ENCODE data around the gene EXOC3.

EXOC3 gene

DNA sequence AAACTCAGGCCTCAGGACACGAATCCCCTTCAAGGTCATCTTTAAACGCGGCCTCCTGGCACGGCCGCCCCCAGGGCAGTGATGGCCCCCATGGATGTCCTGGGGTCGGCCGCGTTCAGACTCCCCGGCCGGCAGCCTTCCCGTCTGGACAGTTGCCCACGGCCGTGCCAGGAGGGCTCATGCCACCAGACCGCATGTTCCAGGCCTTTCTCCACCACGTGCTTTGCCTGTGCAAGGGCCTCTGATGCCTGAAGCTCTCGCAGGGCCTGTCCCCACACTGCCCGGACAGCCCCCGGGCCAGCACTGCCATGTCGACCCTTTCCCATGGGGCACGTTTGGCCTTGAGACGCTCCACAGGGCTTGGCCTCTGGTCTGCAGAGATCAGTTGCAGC lies 46.7 kb downstream of the EXOC3 start:
- DNase-seq = no peak

DNA sequence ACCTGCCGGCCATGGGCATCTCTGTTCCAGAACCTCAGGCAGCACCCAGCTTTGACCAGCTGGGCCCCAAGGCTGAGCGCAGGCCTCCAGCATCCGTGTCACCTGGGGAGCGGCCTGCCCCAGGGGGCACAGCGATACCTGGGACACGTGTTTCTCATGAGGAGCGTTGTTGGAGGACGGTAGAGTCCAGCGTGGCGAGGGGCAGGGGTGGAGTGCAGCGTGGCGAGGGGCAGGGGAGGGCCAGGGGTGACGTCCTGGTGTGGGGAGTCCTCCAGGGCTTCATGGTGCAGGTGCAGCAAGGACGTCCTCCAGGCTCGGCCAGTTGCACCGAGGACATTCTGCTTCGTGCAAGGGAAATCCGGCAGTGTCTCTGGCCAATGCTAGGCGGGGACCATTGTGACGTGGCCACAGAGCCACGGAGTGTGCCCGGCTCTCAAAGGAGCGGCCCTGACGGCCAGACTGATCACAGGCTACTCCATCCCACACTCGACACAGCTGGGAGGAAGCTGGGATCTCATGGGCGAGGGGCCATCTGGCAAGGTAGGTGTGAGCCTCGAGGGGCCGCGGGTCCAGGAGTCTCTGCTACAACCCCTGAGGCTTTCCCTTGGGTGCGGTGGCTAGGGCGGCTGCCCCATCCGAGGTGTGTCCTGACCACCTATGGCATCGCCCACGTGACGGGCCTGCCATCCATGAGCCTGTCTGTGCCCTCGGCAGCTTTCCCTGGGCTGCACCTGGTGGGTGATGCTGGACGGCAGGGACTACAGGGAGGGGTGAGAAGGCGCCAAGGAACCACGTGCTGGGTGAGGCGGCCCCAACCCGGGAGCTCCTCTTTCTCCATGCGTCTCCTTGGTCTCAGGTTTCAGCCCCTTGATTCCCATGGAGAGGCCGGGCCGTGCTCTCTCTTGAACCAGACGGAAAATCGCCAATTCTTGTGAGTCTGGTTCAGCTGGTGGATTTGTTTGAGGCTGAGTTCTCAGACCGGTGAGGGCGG lies 47.4 kb downstream of the EXOC3 start:
- DNase-seq = no peak

DNA sequence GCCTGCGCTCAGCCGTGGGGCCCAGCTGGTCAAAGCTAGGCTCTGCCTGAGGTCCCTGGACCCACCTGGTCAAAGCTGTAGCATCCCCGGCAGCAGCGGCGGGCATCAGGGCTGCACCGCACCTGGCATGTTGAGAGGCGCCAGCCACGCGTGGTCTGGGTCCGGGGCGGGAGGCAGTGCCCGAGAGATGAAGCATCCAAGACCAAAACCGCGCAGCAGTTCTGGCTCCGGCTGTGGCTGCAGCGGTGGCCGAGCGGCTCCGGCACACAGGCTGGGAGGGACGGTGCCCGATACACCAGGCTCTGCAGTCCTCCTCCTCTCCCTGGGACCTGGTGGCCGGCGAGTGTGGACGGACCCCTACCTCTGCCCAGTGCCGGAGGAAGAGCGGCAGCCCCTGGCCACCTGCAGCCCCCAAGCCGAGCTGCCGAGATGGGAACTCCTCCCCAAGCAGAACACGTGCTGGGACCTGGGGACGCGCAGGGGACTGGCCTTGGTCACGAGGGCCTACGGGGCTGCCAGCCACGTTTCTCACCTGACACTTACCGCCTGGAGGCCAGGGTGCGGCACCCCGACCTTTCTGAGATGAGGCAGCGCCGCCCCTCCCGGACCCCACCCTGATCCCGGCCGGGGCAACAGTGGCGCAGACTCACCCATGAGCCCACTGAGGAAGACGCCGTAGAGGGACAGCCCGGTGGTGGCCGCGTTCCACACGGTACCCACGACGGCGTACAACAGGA lies 48.3 kb downstream of the EXOC3 start:
- no peak for DNase-seq

DNA sequence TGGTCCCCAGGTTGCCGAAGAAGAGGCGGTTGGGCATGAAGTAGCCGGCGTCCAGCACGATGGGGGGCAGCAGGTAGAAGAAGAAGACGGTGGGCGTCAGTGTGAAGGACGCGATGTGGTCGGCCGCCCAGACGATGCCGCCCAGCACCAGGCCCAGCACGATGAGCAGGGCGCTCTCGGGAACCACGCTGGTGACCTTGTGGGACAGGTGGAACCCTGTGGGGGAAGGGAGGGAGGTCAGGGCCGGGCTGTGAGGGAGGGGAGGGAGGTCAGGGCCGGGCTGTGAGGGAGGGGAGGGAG lies 48.8 kb downstream of the EXOC3 start:
- no peak for DNase-seq

DNA sequence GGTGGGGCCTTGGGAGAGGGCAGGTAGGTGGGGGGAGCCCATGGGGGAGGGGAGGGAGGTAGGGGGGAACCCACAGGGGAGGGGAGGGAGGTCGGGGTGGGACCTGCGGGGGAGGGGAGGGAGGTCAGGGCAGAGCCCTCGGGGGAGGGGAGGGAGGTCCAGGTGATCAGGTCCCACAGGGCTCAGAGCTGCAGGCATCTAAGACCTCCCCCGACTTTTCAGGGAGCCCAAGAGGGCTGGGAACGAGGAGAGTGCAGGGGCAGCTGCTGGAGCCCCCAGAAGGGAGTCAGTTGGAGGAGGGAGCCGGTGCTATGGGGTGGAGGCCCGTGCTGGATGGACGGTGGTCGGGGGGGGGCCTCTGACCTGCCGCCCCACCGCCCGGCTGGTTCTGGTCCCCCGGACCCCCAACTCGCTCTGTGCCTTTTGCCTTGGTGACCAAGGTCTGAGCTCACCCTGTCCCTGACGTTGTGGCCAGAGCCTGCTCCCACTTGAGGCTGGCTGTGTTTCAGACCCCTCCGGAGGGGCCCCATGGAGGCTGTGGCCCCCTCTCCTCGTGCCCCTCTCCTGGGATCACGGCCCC lies 49.4 kb downstream of the EXOC3 start:
- DNase-seq = no peak

DNA sequence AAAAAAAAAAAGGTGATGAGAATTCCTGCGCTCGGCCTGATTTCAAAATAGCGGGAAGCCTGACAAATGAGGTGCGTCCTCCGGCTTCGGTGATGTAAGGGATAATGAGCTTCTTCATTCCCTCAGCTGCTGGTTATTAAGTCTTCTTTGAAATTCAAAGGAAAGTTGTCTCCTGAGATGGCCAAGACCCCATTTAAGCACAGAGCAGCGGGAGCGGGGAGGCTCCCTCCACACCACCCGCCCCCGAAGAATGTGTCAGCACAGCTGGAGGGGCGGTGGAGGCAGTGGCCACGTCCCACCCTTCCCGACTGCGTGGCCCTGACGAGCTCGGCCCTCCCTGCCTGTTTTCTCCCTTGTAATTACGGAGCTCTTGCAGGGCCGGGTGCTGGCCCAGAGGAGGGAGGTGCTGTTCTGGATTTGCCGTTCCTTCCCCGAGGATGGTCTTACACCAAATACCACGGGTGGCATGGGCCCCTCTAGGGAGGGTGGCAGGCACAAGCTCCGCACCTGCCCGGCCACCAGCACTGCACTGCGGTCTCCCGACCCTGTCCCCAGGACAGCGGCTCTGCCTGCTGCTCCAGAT lies 50.2 kb downstream of the EXOC3 start:
- DNase-seq = no peak

DNA sequence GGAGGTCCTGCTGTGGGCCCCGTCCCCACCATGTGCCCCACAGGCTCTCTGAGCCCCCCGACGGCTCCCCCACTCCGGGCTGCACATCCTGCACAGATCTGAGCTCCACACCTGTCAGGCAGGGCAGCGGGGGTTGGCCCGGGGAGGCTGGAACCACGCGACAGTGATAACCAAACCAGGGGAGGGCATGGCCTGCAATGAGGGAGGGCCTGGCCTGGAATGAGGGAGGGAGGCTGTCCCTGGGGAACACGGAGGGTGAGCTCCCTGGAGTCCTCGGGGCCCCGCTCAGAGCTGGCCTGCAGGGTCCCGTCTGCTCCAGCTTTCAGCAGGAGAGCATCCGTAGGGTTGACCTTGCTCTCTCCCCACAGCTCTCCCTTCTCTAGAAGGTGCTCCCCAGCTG lies 50.8 kb downstream of the EXOC3 start:
- DNase-seq = no peak

DNA sequence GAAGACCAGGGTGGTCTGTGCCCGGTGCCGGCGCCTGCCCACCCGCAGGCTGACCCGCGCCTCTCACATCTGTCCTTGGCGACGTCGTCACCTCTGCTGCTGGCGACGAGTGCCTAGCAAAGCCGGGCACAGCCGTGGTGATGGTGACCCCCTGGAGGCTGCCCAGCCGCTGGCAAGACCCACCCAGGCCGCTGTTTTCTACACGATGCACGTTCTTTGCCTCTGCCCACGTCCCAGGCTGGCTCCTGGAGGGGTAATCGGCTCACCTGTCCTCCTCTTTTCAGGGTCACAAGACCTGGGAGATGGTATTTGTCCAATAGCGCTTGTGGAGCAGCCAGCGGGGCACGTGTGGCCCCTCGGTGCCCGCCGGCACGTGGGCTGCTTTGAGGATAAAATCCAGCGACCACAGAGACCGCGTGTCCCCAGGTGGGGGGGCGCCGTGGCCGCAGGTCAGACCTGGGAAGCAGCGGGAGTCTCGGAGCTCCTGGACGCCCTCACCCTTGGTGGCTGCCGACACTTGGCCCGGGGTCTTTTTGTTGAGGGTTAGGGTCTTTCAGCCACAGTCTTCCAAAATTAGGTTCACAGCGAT lies 51.8 kb downstream of the EXOC3 start:
- no peak for DNase-seq

DNA sequence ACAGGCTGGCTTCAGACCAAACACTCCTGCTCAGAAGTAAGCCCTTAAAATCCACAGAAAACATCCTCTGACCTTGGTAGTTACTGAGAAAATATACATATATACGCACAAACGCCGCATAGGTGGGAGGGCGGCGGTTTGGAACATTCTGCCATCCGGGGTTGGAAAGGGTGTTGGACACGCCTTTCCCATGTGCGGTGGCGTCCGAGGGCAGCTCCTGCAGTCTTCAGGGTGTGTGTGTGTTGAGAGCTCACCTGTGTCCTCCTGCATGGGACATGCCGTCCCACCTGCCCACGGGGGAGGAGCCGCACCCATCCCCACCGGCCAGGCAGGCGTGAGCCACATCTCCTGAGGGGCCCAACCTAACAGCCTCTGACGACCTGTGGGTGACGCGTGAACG lies 53.1 kb downstream of the EXOC3 start:
- DNase-seq = no peak

DNA sequence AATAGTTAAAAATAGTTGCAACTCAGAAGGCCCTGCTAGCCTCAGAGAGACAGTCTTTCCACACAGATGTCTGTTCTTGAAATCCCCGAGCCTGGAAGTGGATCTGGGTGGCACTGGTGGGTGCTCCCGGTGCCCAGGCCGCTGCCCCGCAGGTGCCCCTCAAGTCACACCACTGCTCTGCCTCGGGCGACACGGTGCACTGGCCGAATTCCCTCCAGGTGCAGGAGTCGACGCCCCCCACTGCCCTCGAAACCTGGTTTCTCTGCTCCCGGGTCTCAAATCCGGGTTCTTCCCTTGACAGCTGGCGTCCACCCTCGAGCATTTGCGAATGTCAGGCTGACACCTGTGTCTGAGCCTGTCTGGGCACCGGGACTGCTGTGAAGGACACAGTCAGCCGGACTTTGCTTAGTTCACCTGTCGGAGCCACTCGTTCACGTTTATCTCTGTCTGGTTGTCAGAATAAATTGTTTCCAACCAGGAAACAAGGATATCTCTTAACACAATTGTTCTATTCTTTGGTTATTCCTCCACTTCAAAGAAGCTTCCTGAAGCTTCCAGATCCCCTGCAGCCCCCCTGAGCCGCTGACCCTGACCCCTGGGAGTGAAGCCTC lies 54.2 kb downstream of the EXOC3 start:
- DNase-seq = no peak

DNA sequence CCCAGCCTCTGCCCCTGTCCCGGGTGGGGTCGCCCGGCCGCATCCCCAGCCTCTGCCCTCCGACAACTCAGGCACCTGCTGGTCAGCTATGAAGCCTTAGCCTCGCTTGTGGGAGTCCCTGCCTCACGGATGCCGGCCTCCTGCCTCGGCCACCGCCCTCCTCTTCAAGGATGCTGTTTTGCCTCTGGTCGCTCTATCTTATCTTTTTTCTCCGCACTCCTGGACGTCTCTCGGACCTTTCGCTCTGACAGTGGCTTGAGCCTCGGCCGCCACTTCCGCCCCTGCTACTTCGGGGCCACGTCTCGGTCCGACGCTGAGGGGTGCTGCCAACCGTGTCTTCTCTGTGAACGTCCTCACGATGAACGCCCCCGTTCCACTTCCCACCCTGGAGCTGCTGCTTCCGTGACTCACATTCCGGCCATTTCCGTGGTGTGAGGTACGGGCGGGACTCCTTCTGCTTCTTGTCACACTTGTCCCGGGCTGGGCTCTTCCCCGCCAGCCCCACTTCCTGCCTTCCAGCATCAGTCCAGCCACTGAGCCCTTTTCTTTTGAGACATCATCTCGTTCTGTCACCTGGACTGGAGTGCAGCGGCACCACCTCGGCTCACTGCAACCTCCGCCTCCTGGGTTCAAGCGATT lies 55.0 kb downstream of the EXOC3 start:
- no peak for DNase-seq

DNA sequence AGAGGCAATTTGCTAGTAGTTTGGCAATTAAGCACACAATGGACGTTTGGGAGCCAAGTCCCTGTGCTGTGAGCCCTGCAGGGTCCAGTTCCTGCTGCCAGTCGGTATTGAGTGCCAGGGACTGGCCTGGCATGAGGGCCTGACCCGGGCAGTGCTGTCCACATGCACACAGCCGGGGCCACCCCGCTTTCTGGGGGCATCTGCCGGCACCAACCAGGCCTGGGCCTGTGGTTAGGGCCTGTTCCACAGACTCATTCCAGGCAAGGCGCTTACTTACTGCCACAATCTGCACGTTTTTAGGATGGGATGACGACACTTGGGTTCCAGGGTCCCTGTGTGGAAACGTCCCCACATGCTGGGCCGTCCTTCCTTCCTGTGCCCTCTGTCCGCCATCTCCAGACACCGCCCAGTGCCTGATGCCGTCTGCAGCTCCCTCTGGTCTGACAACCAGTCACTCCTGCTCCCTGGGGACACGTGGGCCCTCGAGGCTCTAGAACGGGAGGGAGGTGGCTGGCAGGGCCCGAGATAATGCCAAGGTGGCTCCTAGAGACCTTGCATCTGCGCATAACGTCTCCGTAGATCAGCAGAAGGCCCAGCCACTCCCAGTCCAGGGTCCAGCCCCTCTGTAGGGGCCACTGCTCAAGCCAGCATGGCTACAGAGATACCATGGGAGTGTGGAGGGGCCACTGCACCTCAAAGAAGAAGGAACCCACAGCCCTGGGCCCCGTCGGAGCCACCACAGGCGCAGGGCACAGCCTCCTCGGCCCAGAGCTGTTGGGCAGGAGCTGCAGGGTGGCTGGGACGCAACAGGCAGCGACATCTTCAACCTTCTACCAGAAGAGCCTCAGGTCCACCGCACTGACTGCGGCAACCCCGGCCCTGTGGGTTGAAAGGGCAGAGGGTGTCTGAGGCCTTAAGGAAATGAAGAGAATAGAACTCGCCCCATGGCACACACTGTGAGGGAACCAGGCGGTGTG lies 56.5 kb downstream of the EXOC3 start:
- no peak for DNase-seq

DNA sequence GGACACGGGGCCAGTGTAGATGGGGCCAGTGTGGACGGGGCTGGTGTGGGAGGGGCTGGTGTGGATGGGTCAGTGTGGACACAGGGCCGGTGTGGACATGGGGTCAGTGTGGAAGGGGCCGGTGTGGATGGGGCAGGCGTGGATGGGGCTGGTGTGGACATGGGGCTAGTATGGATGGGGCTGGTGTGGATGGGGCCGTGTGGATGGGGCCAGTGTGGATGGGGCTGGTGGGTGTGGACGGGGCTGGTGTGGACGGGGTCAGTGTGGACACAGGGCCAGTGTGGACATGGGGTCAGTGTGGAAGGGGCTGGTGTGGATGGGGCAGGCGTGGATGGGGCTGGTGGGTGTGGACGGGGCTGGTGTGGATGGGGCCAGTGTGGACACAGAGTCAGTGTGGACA lies 57.5 kb downstream of the EXOC3 start:
- DNase-seq = no peak

DNA sequence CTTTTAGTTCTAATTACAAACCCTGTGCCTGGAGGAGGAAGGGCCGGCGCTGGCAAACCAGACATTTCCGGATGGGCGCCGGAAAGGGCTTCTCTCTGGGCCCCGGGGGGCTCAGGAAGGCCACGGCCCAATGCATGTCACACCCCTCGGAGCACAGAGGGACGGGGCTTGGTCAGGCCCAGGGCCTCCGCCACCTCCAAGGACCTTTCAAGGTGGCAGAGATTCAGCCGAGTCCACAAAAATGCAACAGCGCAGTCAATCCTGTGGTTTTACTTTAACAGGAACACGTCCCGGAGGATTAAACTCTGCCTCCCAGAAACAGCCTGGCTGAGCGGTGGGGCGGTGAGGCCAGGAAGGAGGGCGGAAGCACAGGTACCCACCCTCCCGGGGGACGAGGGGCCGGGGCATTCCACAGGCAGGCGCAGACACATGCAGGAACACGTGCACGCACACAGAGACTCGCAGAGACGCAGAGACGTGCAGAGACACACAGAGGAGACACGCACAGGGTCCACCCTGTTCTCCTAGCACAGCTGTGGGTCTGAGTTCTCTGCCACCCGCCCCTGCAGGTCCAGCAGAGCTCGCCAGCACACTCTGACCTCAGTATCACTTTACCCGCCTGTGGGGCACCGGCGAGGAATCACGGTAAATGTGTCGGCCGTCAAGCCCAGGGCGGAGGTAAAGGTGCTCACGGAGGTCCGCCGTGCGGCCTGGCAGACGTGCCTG lies 58.3 kb downstream of the EXOC3 start:
- DNase-seq = no peak

DNA sequence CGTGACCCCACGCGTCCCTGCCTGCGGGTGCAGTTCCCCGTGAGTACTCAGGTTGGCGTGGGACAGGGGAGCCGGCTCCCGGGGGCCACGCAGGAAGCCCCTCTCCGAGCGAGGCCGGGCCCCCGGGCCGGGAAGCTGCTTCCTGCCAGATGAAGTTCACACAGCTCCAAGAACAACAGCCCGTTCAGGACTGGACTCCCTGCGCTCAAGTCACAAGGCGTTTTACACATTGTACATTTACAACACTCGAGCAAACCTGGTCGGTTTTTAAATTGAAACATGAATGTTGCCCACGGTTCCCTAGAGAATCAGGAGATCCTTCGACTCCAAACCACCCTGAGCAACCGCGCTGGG lies 58.8 kb downstream of the EXOC3 start:
- no peak for DNase-seq

DNA sequence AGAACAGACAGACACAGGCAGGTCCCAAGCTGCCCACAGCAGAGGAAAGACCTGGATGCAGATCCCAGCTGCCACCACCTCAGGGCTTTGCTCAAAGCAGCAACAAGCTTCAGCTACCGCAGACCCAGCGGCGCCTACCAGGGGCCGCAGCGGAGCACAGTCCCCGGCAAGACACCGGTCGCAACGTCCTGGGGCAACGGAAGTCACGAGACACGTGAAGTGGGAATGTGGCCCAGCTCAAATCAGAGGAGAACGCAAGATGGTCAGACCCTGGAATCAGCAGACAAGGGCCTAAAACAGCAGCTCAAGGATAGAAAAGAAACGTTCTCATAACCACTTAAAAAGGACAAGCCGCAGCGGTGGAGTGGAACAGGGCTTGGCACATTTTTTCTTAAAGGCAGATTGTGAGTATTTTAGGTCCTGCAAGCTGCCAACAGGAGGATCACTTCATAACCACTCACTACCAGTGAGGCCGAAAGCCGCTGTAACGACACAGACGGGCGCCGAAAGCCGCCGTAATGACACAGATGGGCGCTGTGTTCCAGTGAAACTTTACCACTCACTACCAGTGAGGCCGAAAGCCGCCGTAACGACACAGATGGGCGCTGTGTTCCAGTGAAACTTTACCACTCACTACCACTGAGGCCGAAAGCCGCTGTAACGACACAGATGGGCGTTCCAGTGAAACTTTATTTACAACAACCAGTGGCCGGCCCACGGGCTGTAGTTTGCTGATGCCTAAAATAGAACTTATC lies 59.5 kb downstream of the EXOC3 start:
- DNase-seq = no peak

DNA sequence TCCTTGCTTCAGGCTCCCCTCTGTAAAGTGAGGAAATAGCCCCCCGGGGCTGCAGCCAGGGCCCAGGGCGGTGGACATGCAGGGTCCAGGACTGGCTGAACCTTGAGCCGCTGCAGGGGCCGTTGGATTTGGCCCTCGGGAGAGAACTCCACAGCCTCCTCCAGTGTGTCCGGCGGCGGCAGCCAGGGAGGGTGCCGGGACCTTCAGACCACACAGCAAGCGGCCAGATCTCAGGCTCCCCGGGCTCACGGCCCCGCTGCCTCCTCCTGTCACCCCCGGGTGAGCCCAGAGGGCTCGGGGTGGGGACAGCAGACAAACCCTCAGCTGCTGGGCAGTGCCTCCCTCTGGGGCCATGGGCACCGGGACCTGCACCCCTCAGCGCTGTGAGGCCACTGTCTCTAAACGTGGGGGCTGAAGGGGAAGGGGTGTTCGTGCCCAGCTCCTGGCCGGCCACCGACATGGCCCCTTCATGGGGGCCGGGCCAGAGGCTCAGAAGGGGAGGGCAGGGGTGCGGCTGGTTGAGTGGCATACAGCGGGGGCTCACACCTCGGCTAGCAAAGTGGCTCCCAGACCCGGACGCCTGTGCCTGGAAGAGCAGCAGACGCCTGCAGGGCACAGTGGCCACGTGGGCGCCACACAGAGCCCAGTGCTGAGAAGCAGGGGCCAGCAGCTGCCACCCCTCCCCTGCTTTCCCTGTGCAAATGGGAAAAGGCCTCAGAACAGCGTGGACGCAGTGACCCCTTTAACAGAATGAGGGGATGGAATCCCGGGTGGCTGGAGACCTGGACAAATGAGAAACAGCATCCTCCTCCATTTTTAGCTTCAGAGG lies 61.6 kb downstream of the EXOC3 start:
- DNase-seq = no peak

DNA sequence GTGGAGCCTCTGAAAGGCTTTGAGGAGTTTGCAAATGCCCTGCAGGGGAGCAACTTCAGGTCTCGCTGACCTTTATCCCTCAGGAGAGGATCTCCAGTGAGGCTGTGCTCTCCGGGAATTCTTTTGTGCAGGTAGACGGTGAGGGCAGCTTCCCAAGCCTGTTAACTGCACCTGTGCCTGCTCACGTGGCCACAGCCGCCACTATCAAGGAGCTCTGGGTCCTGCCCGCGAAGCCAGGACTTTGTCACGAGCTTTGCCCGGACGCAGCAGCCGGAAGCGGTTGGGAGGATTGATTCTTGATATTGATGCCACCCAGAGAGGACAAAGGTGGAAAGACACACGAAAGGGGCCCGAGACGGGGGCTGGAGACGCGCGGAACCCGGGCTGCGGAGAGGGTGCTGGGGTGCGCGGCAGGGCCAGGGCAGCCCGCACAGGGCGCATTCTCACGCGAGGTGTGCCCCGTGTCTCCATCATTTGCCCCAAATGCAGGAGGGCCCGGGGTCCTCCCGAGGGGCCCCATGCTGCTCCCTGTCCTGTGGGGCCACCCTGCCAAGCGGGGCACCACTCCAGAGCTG lies 63.1 kb downstream of the EXOC3 start:
- no peak for DNase-seq

Measured in activated CD4-positive, alpha-beta T cell treated with anti-CD3 and anti-CD28 coated beads, Interleukin-2, amount 50 U/mL, for 48 hours (primary cell).